K562 (cell line): ENCODE measurements around the gene RABGAP1L. TPM values are rescaled to one million over a fixed set of nuclear protein-coding genes. Genes with fewer than 3 reads are reported as not detected.

Source experiments
- ATAC-seq: fragments of 200-7000 bp; cut with Tn5 transposase; 3 replicates; pipeline ENCODE4 v1.9.1; 2020; ENCODE audit warnings: moderate library complexity
- BruUV-seq: library from RNA; stranded (reverse); fragments of 400-500 nt; replicated peaks from 2 replicates; lab custom pipeline; 2021; lab: Mats Ljungman, UMichigan
- CTCF ChIA-PET: fragments of 300-600 bp; formaldehyde crosslinking; extraction: SDS; loops from one replicate; lab custom pipeline; 2021; ENCODE audit warnings: low intra/inter-chr PET ratio; lab: Yijun Ruan, JAX
- POLR2A ChIA-PET: fragments of 300-600, 350-650 bp; sonication (Branson Sonifier 250); formaldehyde crosslinking; extraction: SDS; loops from one replicate; lab custom pipeline; 2021; ENCODE audit warnings: antibody characterized with exemption, inconsistent platforms; lab: Yijun Ruan, JAX
- DNase-seq, 4 experiments: peaks; one replicate each; pipeline versions ENCODE4 v3.0.0 to v3.0.0-alpha.2; 2011 to 2018; ENCODE audit warnings: low spot score in 3 of 4, mixed read lengths in 3 of 4; ENCODE audit errors: extremely low read depth in 1 of 4
- FAIRE-seq: peaks from 2 replicates; lab custom pipeline; 2011; peaks lifted over from hg19 to GRCh38; lab: Jason Lieb, UNC
- H2AFZ ChIP-seq: 2 replicates; pipeline ENCODE4 v1.6.0; 2011; ENCODE audit warnings: low read depth, low read length, control low read depth, inconsistent platforms
- H3K27ac ChIP-seq: fragments of 200-600 bp; 3 replicates; pipeline ENCODE4 v1.8.0; 2011; ENCODE audit warnings: low read depth, mild to moderate bottlenecking, control low read depth, inconsistent platforms, low read length, moderate library complexity, mixed read lengths; ENCODE audit errors: extremely low read depth
- H3K27me3 ChIP-seq, 2 experiments: fragments of 300-600 bp in 1 of 2; 2 replicates in 1 of 2; 3 replicates in 1 of 2; pipeline versions ENCODE4 v1.6.0 to v1.8.0; 2011; ENCODE audit warnings: inconsistent platforms in 2 of 2, low read length in 2 of 2, mild to moderate bottlenecking in 1 of 2, mixed read lengths in 1 of 2, moderate library complexity in 1 of 2; ENCODE audit not compliant: control insufficient read depth in 2 of 2, insufficient read depth in 2 of 2
- H3K36me3 ChIP-seq: fragments of 300-600 bp; 3 replicates; pipeline ENCODE4 v1.8.0; 2011; ENCODE audit warnings: mild to moderate bottlenecking, low read length, inconsistent platforms; ENCODE audit not compliant: control insufficient read depth, insufficient read depth
- H3K4me1 ChIP-seq, 2 experiments: fragments of 200-600 bp in 1 of 2; replicated peaks in 1 of 2; 2 replicates in 1 of 2; 3 replicates in 1 of 2; pipeline versions ENCODE4 v1.5.1 to v1.8.0; 2011; ENCODE audit warnings: inconsistent platforms in 2 of 2, low read length in 2 of 2, mild to moderate bottlenecking in 1 of 2, mixed read lengths in 1 of 2, moderate library complexity in 1 of 2; ENCODE audit not compliant: control insufficient read depth in 2 of 2, insufficient read depth in 2 of 2
- H3K4me2 ChIP-seq: 2 replicates; pipeline ENCODE4 v1.6.1; 2011; ENCODE audit warnings: low read length, control low read depth, inconsistent platforms, mixed read lengths; ENCODE audit not compliant: insufficient read depth
- H3K4me3 ChIP-seq: fragments of 200-600 bp; sonication (generic), shearing (Covaris generic); 2 replicates; pipeline ENCODE4 v1.5.1; 2016; ENCODE audit warnings: control low read depth, inconsistent platforms
- H3K79me2 ChIP-seq: fragments of 200-600 bp; 3 replicates; pipeline ENCODE4 v1.8.0; 2011; ENCODE audit warnings: low read length, inconsistent platforms; ENCODE audit not compliant: control insufficient read depth, insufficient read depth
- H3K9ac ChIP-seq, 2 experiments: 2 replicates each; pipeline versions ENCODE4 v1.6.0 to v1.6.1; 2011; ENCODE audit warnings: low read depth in 2 of 2, low read length in 2 of 2, control low read depth in 1 of 2, inconsistent platforms in 1 of 2, mild to moderate bottlenecking in 1 of 2, mixed read lengths in 1 of 2; ENCODE audit not compliant: insufficient read depth in 1 of 2
- H3K9me1 ChIP-seq: one replicate; pipeline ENCODE4 v1.6.0; 2011; ENCODE audit warnings: inconsistent platforms, mild to moderate bottlenecking, low read length, moderate library complexity; ENCODE audit not compliant: control insufficient read depth, insufficient read depth
- H3K9me3 ChIP-seq: replicated peaks from 2 replicates; pipeline ENCODE4 v1.5.1; 2011; ENCODE audit warnings: low read depth, low read length, inconsistent platforms; ENCODE audit not compliant: control insufficient read depth, insufficient read depth
- H4K20me1 ChIP-seq: replicated peaks from 2 replicates; pipeline ENCODE4 v1.6.1; 2011; ENCODE audit warnings: low read length, inconsistent platforms, mixed read lengths; ENCODE audit not compliant: control insufficient read depth, insufficient read depth
- BCLAF1 ChIP-seq, 2 experiments: fragments of 450-650 bp in 1 of 2; IDR thresholded peaks; 2 replicates each; pipeline ENCODE4 v1.6.1; 2011 to 2017; ENCODE audit warnings: low read depth in 2 of 2, antibody characterized with exemption in 1 of 2, borderline replicate concordance in 1 of 2, low read length in 1 of 2, mild to moderate bottlenecking in 1 of 2, mixed read lengths in 1 of 2; ENCODE audit not compliant: control insufficient read depth in 1 of 2
- CBX2 ChIP-seq: fragments of 200-600 bp; sonication (generic); IDR thresholded peaks from one replicate; pipeline ENCODE4 v1.6.1; 2012; ENCODE audit warnings: mild to moderate bottlenecking, low read length, inconsistent platforms; ENCODE audit not compliant: insufficient read depth, poor library complexity, severe bottlenecking
- DMBX1 ChIP-seq: fragments of 250-450 bp; sonication (Bioruptor Pico); IDR thresholded peaks from 2 replicates; pipeline ENCODE4 v1.8.0; 2022; ENCODE audit warnings: inconsistent platforms, mild to moderate bottlenecking, moderate library complexity, borderline replicate concordance
- FUS ChIP-seq: fragments of 200-400 bp; formaldehyde crosslinking; optimal IDR thresholded peaks from 2 replicates; pipeline ENCODE3; 2017; ENCODE audit warnings: low read depth, low read length
- GATA2 ChIP-seq: sonication (generic); formaldehyde crosslinking; IDR thresholded peaks from 2 replicates; pipeline ENCODE4 v1.4.0; 2020; ENCODE audit warnings: mild to moderate bottlenecking, missing genetic modification reagents
- KAT2B ChIP-seq: IDR thresholded peaks from one replicate; pipeline ENCODE4 v1.6.1; 2012; ENCODE audit warnings: low read depth, mild to moderate bottlenecking, control low read depth, inconsistent platforms, low read length, moderate library complexity
- MEF2D ChIP-seq: conservative IDR thresholded peaks from 2 replicates; pipeline ENCODE4 v1.6.1; 2016; ENCODE audit warnings: low read depth, missing genetic modification characterization, missing compliant biosample characterization
- POLR2H ChIP-seq: IDR thresholded peaks from 2 replicates; pipeline ENCODE4 v1.6.1; 2016; ENCODE audit warnings: missing genetic modification characterization, low read depth, mild to moderate bottlenecking, control low read depth, missing compliant biosample characterization, moderate library complexity
- SMC3 ChIP-seq: conservative IDR thresholded peaks from 2 replicates; pipeline ENCODE4 v1.6.1; 2011; ENCODE audit warnings: low read depth, low read length, improper control_type of control experiment; ENCODE audit not compliant: insufficient read depth
- TFAM ChIP-seq: fragments of 250-450 bp; sonication (Bioruptor Pico); conservative IDR thresholded peaks from 2 replicates; pipeline ENCODE4 v1.5.0; 2021; ENCODE audit warnings: mild to moderate bottlenecking, moderate library complexity
- TRIM24 ChIP-seq, 2 experiments: fragments of 450-650 bp; IDR thresholded peaks; 2 replicates each; pipeline ENCODE4 v1.6.1; 2016
- ZNF41 ChIP-seq: fragments of 250-450 bp; sonication (Bioruptor Pico); conservative IDR thresholded peaks from 2 replicates; pipeline ENCODE4 v1.4.0; 2020; ENCODE audit warnings: mild to moderate bottlenecking
- ZNF639 ChIP-seq, 2 experiments: fragments of 200-800 bp in 1 of 2; sonication (Bioruptor generic) in 1 of 2; sonication (generic) in 1 of 2; formaldehyde crosslinking in 1 of 2; IDR thresholded peaks in 1 of 2; conservative IDR thresholded peaks in 1 of 2; 2 replicates each; pipeline versions ENCODE4 v1.5.0 to v1.6.1; 2016 to 2020; ENCODE audit warnings: missing compliant biosample characterization in 1 of 2, missing genetic modification characterization in 1 of 2, missing genetic modification reagents in 1 of 2
- WGBS: fragments of 100-300 bp; shearing (Covaris generic); methylation state at CpG from one replicate; pipeline ENCODE4 v1.1.6; 2016; ENCODE audit warnings: low coverage, mixed read lengths; ENCODE audit not compliant: insufficient coverage; ENCODE audit errors: missing lambda C conversion rate; 5-methylcytosine and 5-hydroxymethylcytosine counted together
- in situ Hi-C: fragments of 300-500 bp; cut with MboI; formaldehyde crosslinking; loops from 4 replicates; pipeline ENCODE4 v1.15.0; 2018; ENCODE audit warnings: inconsistent platforms, mixed read lengths
- intact Hi-C: fragments of 100-400 bp; cut with micrococcal nuclease; formaldehyde crosslinking; loops from 2 replicates; pipeline ENCODE4 v1.14.2; 2022
- polyA plus RNA-seq, 8 experiments: library from polyadenylated mRNA; depleted of rRNA in 4 of 8; stranded (reverse) in 5 of 8; unstranded in 3 of 8; fragments of >200 nt; fragmentation: Nextera tagmentation in 2 of 8; fragmentation: Illumina TruSeq in 1 of 8; extraction: Ambion mirVana in 2 of 8; extraction: Trizol in 1 of 8; gene quantifications; 2 replicates each; pipeline versions ENCODE4 v1.2.1 to v1.2.3, GENCODE V29; 2011 to 2014; ENCODE audit warnings: inconsistent platforms in 1 of 8, missing spikeins in 1 of 8
- total RNA-seq, 7 experiments: library from RNA; depleted of rRNA in 6 of 7; stranded (reverse); fragments of >200 nt in 6 of 7; fragmentation: Illumina TruSeq in 2 of 7; extraction: Trizol in 2 of 7; gene quantifications; 2 replicates each; pipeline versions ENCODE4 v1.2.1 to v1.2.3, GENCODE V29; 2011 to 2021; ENCODE audit warnings: low replicate concordance in 1 of 7

Gene RABGAP1L
- total and polyA plus RNA-seq, 9 of the 15 experiments (the other 6 are each of a cell fraction or from before 2014, with no cell fraction given), result 16.5 to 44.9 (median 26.7) TPM

GRCh38 chr1:174825806-174826205 lies 666.5 kb downstream of the RABGAP1L start (continued):
- no peak for TF ChIP-seq ZNF41 (CRISPR knock-in tag)
- TF ChIP-seq, all 486 proteins: peak for 0

GRCh38 chr1:174828264-174828663 lies 668.9 kb downstream of the RABGAP1L start:
- no peak overlapping the region for H3K4me3 ChIP-seq
- H3K4me2 ChIP-seq, result no peak overlapping the region
- no peaks in the 10 kb centered on the region for H3K4me1 ChIP-seq
- no peak for ATAC-seq
- FAIRE-seq, result no peak
- no peak for TF ChIP-seq KAT2B
- TF ChIP-seq POLR2H (tag), result no peak
- TF ChIP-seq TFAM, result no peak
- TF ChIP-seq TRIM24 (IDR thresholded peaks at IDR 0.05), result no peak
- TF ChIP-seq FUS, result no peak
- TF ChIP-seq SMC3, result no peak
- TF ChIP-seq ZNF639 (CRISPR knock-in tag; conservative IDR thresholded peaks at IDR 0.05 in 1 of 2, IDR thresholded peaks at IDR 0.05 in 1 of 2), result no peak
- no peak for TF ChIP-seq MEF2D
- TF ChIP-seq BCLAF1 (IDR thresholded peaks at IDR 0.05; ENCODE audit: borderline replicate concordance in 1 of 2, control insufficient read depth in 1 of 2, low read depth in 2 of 2, low read length in 1 of 2), result no peak
- no peak for TF ChIP-seq DMBX1
- no peak for TF ChIP-seq GATA2
- no peak for TF ChIP-seq CBX2
- TF ChIP-seq, all 486 proteins: peak for 0
- POLR2A ChIA-PET, result interaction anchor here (0.5 kb wide), 1 partner anchor 27 kb away, joined by 3 read pairs; no protein-coding TSS in a partner anchor
- WGBS, result 16% methylated on average over 3 of the region's 3 CpGs
- H3K27me3 ChIP-seq, result no peaks in the 10 kb centered on the region
- CTCF ChIA-PET, result no interaction called here
- DNase-seq, result no peak
- no peaks in the 10 kb centered on the region for H3K79me2 ChIP-seq
- intact Hi-C loops, result no loop called here
- no peaks in the 10 kb centered on the region for H3K9me3 ChIP-seq
- no peak overlapping the region for H3K9ac ChIP-seq
- H2AFZ ChIP-seq, result no peak overlapping the region
- H4K20me1 ChIP-seq, result no peaks in the 10 kb centered on the region
- BruUV-seq, result no TSS peak
- no peaks in the 10 kb centered on the region for H3K36me3 ChIP-seq
- in situ Hi-C loops, result no loop called here
- H3K27ac ChIP-seq, result no peak overlapping the region
- no peaks in the 10 kb centered on the region for H3K9me1 ChIP-seq
